GM12878 (cell line): Measurements from ENCODE around the gene CFAP99. TPM values are rescaled to one million over a fixed set of nuclear protein-coding genes. Genes with fewer than 3 reads are reported as not detected.

Source experiments
- EGR1 ChIP-seq, 2 experiments: IDR thresholded peaks; 1 replicate in 1 of 2; 2 replicates in 1 of 2; pipeline ENCODE4 v1.6.1; 2011 to 2012; ENCODE audit warnings: low read depth in 2 of 2, low read length in 2 of 2, borderline replicate concordance in 1 of 2, mild to moderate bottlenecking in 1 of 2, moderate library complexity in 1 of 2
- ESRRA ChIP-seq: IDR thresholded peaks from 2 replicates; pipeline ENCODE4 v1.6.1; 2012; ENCODE audit warnings: mild to moderate bottlenecking, low read length, improper control_type of control experiment
- FOS ChIP-seq: IDR thresholded peaks from 3 replicates; pipeline ENCODE4 v1.6.1; 2011; ENCODE audit warnings: borderline replicate concordance; ENCODE audit not compliant: insufficient read length; ENCODE audit errors: extremely low read depth
- HDGF ChIP-seq: fragments of 450-650 bp; IDR thresholded peaks from 2 replicates; pipeline ENCODE4 v1.6.1; 2016; ENCODE audit warnings: antibody characterized with exemption
- KDM1A ChIP-seq: fragments of 200-600 bp; sonication (generic); IDR thresholded peaks from 2 replicates; pipeline ENCODE4 v1.6.1; 2016; ENCODE audit warnings: borderline replicate concordance
- NBN ChIP-seq: fragments of 450-650 bp; IDR thresholded peaks from 2 replicates; pipeline ENCODE4 v1.6.1; 2016
- NFYB ChIP-seq: IDR thresholded peaks from 2 replicates; pipeline ENCODE4 v1.6.1; 2011; ENCODE audit warnings: low read depth, mild to moderate bottlenecking, low read length, improper control_type of control experiment, moderate library complexity; ENCODE audit not compliant: insufficient read depth
- NR2F1 ChIP-seq: fragments of 450-650 bp; conservative IDR thresholded peaks from 2 replicates; pipeline ENCODE4 v1.6.1; 2017; ENCODE audit warnings: mild to moderate bottlenecking
- RCOR1 ChIP-seq: conservative IDR thresholded peaks from 2 replicates; pipeline ENCODE4 v1.6.1; 2012; ENCODE audit warnings: low read depth, low read length, improper control_type of control experiment
- TCF12 ChIP-seq: IDR thresholded peaks from 2 replicates; pipeline ENCODE4 v1.6.1; 2011; ENCODE audit warnings: low read depth, mild to moderate bottlenecking, low read length
- polyA plus RNA-seq, 11 experiments: library from polyadenylated mRNA; depleted of rRNA in 4 of 11; unstranded in 6 of 11; stranded (reverse) in 5 of 11; fragments of >200 nt; fragmentation: Nextera tagmentation in 4 of 11; fragmentation: Illumina TruSeq in 1 of 11; extraction: Ambion mirVana in 4 of 11; extraction: Trizol in 1 of 11; gene quantifications; 1 replicate in 1 of 11; 2 replicates in 10 of 11; pipeline versions ENCODE4 v1.2.1 to v1.2.3, GENCODE V29; 2011 to 2016; ENCODE audit warnings: inconsistent platforms in 2 of 11, missing spikeins in 2 of 11, low read depth in 1 of 11
- total RNA-seq, 4 experiments: library from RNA; depleted of rRNA in 3 of 4; stranded (reverse); fragments of >200 nt in 3 of 4; fragmentation: Illumina TruSeq in 1 of 4; extraction: Trizol in 1 of 4; gene quantifications; 2 replicates each; pipeline versions ENCODE4 v1.2.1 to v1.2.3, GENCODE V29; 2013 to 2021
- TF ChIP-seq, protein P1 (sequence below): fragments of 450-650 bp; IDR thresholded peaks from 2 replicates; pipeline ENCODE4 v1.6.1; 2018; ENCODE audit warnings: borderline replicate concordance, mild to moderate bottlenecking; ENCODE audit not compliant: partially characterized antibody
- TF ChIP-seq, protein P2 (sequence below): IDR thresholded peaks from 2 replicates; pipeline ENCODE4 v1.6.1; 2012; ENCODE audit warnings: improper control_type of control experiment, low read depth, low read length; ENCODE audit not compliant: insufficient replicate concordance
- TF ChIP-seq, protein P3 (sequence below): fragments of 450-650 bp; IDR thresholded peaks from 2 replicates; pipeline ENCODE4 v1.6.1; 2016; ENCODE audit warnings: mild to moderate bottlenecking, moderate library complexity, borderline replicate concordance
- TF ChIP-seq, protein P4 (sequence below): IDR thresholded peaks from 2 replicates; pipeline ENCODE4 v1.6.1; 2011; ENCODE audit warnings: borderline replicate concordance, low read depth, mild to moderate bottlenecking, moderate library complexity, mixed read lengths, low read length; ENCODE audit not compliant: insufficient read depth; ENCODE audit errors: extremely low read length

Gene CFAP99
- total and polyA plus RNA-seq, 10 of the 15 experiments (the other 5 are each of a cell fraction or from before 2014, with no cell fraction given) = not detected

DNA sequence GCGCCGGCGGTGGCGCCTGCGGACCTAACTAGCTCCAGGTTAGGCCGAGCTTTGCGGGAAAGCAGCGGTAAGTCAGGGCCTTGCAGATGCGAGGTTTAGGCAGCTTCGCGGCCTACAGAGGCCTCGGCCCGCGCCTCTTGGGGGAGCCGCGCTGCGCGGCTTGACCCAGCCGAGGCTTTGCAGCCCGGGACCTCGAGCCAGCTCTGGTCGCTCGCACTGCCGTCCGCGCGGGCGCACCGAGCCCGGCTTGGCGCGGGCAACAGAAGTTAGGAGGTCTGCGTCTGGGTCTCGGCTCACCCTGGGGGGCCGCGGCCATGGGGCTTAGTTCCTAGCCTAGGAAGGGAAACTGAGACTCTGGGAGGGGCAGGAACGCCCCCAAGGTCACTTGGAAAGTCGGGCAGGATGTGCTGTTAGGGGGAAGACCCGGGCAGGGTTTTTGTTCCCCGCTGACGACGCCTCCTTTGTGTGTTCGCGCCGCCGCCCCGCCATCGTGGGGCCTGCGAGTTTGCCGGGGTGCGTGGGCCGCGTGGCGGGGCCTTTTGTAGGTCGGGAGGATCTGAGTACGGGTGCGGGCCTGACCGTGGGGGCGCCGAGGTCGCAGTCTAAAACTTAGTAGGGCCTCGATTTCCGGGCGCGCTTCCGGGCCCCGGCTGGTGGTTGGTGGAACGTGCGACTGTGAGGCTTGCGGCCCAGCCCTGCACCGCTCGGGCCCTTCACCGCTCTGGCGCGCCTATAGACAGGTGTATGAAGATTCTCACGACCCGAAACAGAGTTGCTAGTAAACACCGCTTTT lies 50.6 kb downstream of the CFAP99 start (continued):
- no peak for TF ChIP-seq KDM1A
- no peak for TF ChIP-seq RCOR1
- TF ChIP-seq, protein P1, sequence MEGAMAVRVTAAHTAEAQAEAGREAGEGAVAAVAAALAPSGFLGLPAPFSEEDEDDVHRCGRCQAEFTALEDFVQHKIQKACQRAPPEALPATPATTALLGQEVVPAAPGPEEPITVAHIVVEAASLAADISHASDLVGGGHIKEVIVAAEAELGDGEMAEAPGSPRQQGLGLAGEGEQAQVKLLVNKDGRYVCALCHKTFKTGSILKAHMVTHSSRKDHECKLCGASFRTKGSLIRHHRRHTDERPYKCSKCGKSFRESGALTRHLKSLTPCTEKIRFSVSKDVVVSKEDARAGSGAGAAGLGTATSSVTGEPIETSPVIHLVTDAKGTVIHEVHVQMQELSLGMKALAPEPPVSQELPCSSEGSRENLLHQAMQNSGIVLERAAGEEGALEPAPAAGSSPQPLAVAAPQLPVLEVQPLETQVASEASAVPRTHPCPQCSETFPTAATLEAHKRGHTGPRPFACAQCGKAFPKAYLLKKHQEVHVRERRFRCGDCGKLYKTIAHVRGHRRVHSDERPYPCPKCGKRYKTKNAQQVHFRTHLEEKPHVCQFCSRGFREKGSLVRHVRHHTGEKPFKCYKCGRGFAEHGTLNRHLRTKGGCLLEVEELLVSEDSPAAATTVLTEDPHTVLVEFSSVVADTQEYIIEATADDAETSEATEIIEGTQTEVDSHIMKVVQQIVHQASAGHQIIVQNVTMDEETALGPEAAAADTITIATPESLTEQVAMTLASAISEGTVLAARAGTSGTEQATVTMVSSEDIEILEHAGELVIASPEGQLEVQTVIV = peak; percentile 30
- TF ChIP-seq NBN = peak; percentile 34; the same call in 1 of the 2 replicates
- TF ChIP-seq, protein P2, sequence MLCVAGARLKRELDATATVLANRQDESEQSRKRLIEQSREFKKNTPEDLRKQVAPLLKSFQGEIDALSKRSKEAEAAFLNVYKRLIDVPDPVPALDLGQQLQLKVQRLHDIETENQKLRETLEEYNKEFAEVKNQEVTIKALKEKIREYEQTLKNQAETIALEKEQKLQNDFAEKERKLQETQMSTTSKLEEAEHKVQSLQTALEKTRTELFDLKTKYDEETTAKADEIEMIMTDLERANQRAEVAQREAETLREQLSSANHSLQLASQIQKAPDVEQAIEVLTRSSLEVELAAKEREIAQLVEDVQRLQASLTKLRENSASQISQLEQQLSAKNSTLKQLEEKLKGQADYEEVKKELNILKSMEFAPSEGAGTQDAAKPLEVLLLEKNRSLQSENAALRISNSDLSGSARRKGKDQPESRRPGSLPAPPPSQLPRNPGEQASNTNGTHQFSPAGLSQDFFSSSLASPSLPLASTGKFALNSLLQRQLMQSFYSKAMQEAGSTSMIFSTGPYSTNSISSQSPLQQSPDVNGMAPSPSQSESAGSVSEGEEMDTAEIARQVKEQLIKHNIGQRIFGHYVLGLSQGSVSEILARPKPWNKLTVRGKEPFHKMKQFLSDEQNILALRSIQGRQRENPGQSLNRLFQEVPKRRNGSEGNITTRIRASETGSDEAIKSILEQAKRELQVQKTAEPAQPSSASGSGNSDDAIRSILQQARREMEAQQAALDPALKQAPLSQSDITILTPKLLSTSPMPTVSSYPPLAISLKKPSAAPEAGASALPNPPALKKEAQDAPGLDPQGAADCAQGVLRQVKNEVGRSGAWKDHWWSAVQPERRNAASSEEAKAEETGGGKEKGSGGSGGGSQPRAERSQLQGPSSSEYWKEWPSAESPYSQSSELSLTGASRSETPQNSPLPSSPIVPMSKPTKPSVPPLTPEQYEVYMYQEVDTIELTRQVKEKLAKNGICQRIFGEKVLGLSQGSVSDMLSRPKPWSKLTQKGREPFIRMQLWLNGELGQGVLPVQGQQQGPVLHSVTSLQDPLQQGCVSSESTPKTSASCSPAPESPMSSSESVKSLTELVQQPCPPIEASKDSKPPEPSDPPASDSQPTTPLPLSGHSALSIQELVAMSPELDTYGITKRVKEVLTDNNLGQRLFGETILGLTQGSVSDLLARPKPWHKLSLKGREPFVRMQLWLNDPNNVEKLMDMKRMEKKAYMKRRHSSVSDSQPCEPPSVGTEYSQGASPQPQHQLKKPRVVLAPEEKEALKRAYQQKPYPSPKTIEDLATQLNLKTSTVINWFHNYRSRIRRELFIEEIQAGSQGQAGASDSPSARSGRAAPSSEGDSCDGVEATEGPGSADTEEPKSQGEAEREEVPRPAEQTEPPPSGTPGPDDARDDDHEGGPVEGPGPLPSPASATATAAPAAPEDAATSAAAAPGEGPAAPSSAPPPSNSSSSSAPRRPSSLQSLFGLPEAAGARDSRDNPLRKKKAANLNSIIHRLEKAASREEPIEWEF = no peak
- no peak for TF ChIP-seq FOS
- TF ChIP-seq, protein P3, sequence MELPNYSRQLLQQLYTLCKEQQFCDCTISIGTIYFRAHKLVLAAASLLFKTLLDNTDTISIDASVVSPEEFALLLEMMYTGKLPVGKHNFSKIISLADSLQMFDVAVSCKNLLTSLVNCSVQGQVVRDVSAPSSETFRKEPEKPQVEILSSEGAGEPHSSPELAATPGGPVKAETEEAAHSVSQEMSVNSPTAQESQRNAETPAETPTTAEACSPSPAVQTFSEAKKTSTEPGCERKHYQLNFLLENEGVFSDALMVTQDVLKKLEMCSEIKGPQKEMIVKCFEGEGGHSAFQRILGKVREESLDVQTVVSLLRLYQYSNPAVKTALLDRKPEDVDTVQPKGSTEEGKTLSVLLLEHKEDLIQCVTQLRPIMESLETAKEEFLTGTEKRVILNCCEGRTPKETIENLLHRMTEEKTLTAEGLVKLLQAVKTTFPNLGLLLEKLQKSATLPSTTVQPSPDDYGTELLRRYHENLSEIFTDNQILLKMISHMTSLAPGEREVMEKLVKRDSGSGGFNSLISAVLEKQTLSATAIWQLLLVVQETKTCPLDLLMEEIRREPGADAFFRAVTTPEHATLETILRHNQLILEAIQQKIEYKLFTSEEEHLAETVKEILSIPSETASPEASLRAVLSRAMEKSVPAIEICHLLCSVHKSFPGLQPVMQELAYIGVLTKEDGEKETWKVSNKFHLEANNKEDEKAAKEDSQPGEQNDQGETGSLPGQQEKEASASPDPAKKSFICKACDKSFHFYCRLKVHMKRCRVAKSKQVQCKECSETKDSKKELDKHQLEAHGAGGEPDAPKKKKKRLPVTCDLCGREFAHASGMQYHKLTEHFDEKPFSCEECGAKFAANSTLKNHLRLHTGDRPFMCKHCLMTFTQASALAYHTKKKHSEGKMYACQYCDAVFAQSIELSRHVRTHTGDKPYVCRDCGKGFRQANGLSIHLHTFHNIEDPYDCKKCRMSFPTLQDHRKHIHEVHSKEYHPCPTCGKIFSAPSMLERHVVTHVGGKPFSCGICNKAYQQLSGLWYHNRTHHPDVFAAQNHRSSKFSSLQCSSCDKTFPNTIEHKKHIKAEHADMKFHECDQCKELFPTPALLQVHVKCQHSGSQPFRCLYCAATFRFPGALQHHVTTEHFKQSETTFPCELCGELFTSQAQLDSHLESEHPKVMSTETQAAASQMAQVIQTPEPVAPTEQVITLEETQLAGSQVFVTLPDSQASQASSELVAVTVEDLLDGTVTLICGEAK = peak; percentile 37; the same call in 1 of the 2 replicates
- TF ChIP-seq HDGF = no peak
- peak; percentile 13 for TF ChIP-seq ESRRA
- TF ChIP-seq, protein P4, sequence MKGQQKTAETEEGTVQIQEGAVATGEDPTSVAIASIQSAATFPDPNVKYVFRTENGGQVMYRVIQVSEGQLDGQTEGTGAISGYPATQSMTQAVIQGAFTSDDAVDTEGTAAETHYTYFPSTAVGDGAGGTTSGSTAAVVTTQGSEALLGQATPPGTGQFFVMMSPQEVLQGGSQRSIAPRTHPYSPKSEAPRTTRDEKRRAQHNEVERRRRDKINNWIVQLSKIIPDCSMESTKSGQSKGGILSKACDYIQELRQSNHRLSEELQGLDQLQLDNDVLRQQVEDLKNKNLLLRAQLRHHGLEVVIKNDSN = no peak
- TF ChIP-seq EGR1 (IDR thresholded peaks at IDR 0.05; ENCODE audit: borderline replicate concordance in 1 of 2, low read depth in 2 of 2, low read length in 2 of 2) = peak in 1 of 2 experiments; percentile 49; a peak in 1 of 3 replicates
- peak; percentile 73; the same call in 1 of the 2 replicates for TF ChIP-seq NR2F1
- no peak for TF ChIP-seq TCF12
- 0 out of 2 replicates have a peak, but pooled peaks have one; percentile 27 for TF ChIP-seq NFYB
